PC-3 (cell line): ENCODE results near the gene SMIM1. TPM values are rescaled to one million over a fixed set of nuclear protein-coding genes. Genes with fewer than 3 reads are reported as not detected.
"Not testable (repeated sequence)": the region's sequence is repeated elsewhere in the genome, so short reads cannot be mapped to it uniquely, and the experiment has no call there.

Experiments used
- ATAC-seq: fragments of 200-7000 bp; cut with Tn5 transposase; 2 replicates; pipeline ENCODE4 v1.9.1; 2020; ENCODE audit warnings: mild to moderate bottlenecking, moderate library complexity
- BruUV-seq: library from RNA; stranded (reverse); fragments of 400-500 nt; replicated peaks from 2 replicates; lab custom pipeline; 2021; lab: Mats Ljungman, UMichigan
- CTCF ChIA-PET: fragments of 300-600 bp; sonication (Branson Sonifier 250); formaldehyde crosslinking; loops from one replicate; lab custom pipeline; 2022; ENCODE audit warnings: antibody characterized with exemption; lab: Charles Lee
- POLR2A ChIA-PET: fragments of 300-600 bp; sonication (Branson Sonifier 250); formaldehyde crosslinking; loops from one replicate; lab custom pipeline; 2022; ENCODE audit warnings: antibody characterized with exemption; ENCODE audit not compliant: unreplicated experiment; lab: Charles Lee
- DNase-seq: peaks from one replicate; pipeline ENCODE4 v3.0.0-alpha.2; 2015
- H2AFZ ChIP-seq: fragments of 300-600 bp; sonication (generic); 2 replicates; pipeline ENCODE4 v1.6.0; 2016; ENCODE audit warnings: antibody characterized with exemption, low read length
- H3F3A ChIP-seq: fragments of 300-600 bp; sonication (generic); one replicate; pipeline ENCODE4 v1.6.0; 2017; ENCODE audit warnings: antibody characterized with exemption, low read length, control low read depth, mild to moderate bottlenecking; ENCODE audit not compliant: unreplicated experiment
- H3K27ac ChIP-seq: fragments of 300-600 bp; sonication (generic); 2 replicates; pipeline ENCODE4 v1.5.1; 2016; ENCODE audit warnings: mild to moderate bottlenecking, low read length
- H3K27me3 ChIP-seq: fragments of 300-600 bp; sonication (generic); 2 replicates; pipeline ENCODE4 v1.6.1; 2016; ENCODE audit warnings: low read length, mixed read lengths
- H3K36me3 ChIP-seq: fragments of 300-600 bp; sonication (generic); 2 replicates; pipeline ENCODE4 v1.6.1; 2016; ENCODE audit warnings: low read depth, mixed run types, low read length, mixed read lengths
- H3K4me1 ChIP-seq: fragments of 300-600 bp; sonication (generic); 2 replicates; pipeline ENCODE4 v1.5.1; 2016; ENCODE audit warnings: low read length; ENCODE audit not compliant: insufficient read depth
- H3K4me2 ChIP-seq: fragments of 300-600 bp; sonication (generic); 2 replicates; pipeline ENCODE4 v1.6.0; 2016; ENCODE audit warnings: low read length
- H3K4me3 ChIP-seq: fragments of 300-600 bp; sonication (generic); 2 replicates; pipeline ENCODE4 v1.5.1; 2016; ENCODE audit warnings: mild to moderate bottlenecking, low read length, mixed read lengths
- H3K79me2 ChIP-seq: fragments of 300-600 bp; sonication (generic); 2 replicates; pipeline ENCODE4 v1.6.1; 2017; ENCODE audit warnings: low read length, mixed read lengths
- H3K9ac ChIP-seq: fragments of 300-600 bp; sonication (generic); 2 replicates; pipeline ENCODE4 v1.6.0; 2016; ENCODE audit warnings: mild to moderate bottlenecking, low read length
- H3K9me2 ChIP-seq: fragments of 300-600 bp; sonication (generic); replicated peaks from 2 replicates; pipeline ENCODE4 v1.6.1; 2016; ENCODE audit warnings: mixed run types, low read length, mixed read lengths
- H3K9me3 ChIP-seq: fragments of 300-600 bp; sonication (generic); 2 replicates; pipeline ENCODE4 v1.6.1; 2016; ENCODE audit warnings: low read length, mixed read lengths
- H4K20me1 ChIP-seq: fragments of 300-600 bp; sonication (generic); 2 replicates; pipeline ENCODE4 v1.6.1; 2016; ENCODE audit warnings: low read length, mixed read lengths
- EZH2 ChIP-seq: fragments of 300-600 bp; sonication (generic); IDR thresholded peaks from one replicate; pipeline ENCODE4 v1.6.1; 2017; ENCODE audit warnings: antibody characterized with exemption, mild to moderate bottlenecking, low read length; ENCODE audit not compliant: unreplicated experiment
- EZH2phosphoT487 ChIP-seq: fragments of 300-600 bp; sonication (generic); IDR thresholded peaks from 2 replicates; pipeline ENCODE4 v1.6.1; 2018; ENCODE audit warnings: mild to moderate bottlenecking, antibody characterized with exemption, low read length, borderline replicate concordance
- intact Hi-C: fragments of 100-400 bp; cut with micrococcal nuclease; formaldehyde crosslinking; loops from 2 replicates; pipeline ENCODE4 v1.9.0; 2023
- total RNA-seq: library from RNA; depleted of rRNA; stranded (reverse); fragments of >200 nt; gene quantifications from 2 replicates; pipeline ENCODE4 v1.2.3, GENCODE V29; 2014
- TF ChIP-seq, protein P1 (sequence below): fragments of 300-600 bp; sonication (generic); conservative IDR thresholded peaks from 2 replicates; pipeline ENCODE4 v1.5.1; 2017; ENCODE audit warnings: antibody characterized with exemption, low read depth, mild to moderate bottlenecking, low read length

SMIM1 gene
- total RNA-seq, 1 experiment from 2014 or later: 10.8 TPM

DNA sequence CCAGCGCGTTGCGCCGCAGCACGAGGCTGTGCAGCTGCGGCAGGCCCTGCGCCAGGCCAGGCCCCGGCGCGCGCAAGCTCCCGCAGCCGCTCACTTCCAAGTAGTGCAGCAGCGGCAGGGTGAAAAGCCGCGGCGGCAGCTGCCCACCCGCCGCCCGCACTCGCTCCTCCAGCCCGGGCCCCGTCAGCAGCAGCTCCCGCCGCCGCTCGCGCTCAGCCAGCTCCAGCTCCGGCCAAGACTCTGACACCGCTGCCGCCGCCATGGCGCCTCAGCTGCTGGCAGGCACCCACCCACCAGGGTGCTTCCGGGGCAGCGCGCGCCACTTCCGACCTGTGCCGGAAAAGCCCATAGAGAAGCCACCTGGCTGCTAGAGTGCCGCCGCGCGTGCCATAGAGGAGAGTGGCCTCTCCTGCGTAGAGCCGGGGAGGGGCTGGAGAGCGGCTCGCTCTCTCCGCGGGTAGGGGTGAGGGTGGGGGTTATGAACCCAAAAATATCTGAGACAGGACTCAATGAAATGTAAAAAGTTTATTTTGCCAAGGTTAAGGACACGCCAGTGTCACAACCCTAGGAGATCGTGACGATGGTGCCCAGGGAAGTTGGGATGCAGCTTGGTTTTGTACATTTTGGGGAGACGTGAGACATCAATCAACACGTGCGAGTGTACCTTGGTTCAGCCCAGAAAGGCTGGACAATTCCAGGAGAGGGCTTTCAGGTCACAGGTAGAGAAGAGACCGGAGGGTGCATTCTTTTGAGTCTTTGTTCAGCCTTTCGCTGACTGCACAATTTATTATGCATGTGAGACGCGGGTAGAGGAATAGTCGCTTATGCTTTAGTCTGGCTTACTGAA lies 23.9 kb downstream of the SMIM1 start, which contains the start of gene LRRC47:
LRRC47 (minus strand) TSS at position 284 of the 847 bp plus-strand sequence; CDS start at position 262, 22 bp downstream.
- Histone ChIP-seq H3K27me3 (no peaks in the 10 kb centered on the region), H3K9me3 (no peaks in the 10 kb centered on the region), H3K79me2 (peaks cover 48% of the 10 kb centered on the region), H3K4me3 (peak within 1 kb of the TSS; percentile 81), H3K4me2 (peak within 1 kb of the TSS; percentile 85), H3K27ac (no peak within 1 kb of the TSS), H3K9ac (peak within 1 kb of the TSS; percentile 94), H4K20me1 (peaks cover 11% of the 10 kb centered on the region), H3K4me1 (peaks cover 27% of the 10 kb centered on the region), H3F3A (no peaks in the 10 kb centered on the region), H3K9me2 (no peaks in the 10 kb centered on the region), H2AFZ (peak within 1 kb of the TSS; percentile 98), H3K36me3 (peaks cover 4% of the 10 kb centered on the region; the same call in 1 of the 2 replicates)
- intact Hi-C loops: loop anchor here (1.0 to 2.0 kb wide), 3 partner anchors 24 to 61 kb away; partner anchors contain the start of genes CEP104, DFFB and SMIM1
- ATAC-seq: peak; percentile 98
- POLR2A ChIA-PET: interaction anchor here (0.6 kb wide), 1 partner anchor 61 kb away, joined by 3 read pairs; the partner anchor contains the start of gene DFFB
- CTCF ChIA-PET: no interaction called here
- peak; percentile 97 for DNase-seq
- TSS peak; percentile 97 for BruUV-seq
- no peak for TF ChIP-seq EZH2phosphoT487
- TF ChIP-seq, protein P1, sequence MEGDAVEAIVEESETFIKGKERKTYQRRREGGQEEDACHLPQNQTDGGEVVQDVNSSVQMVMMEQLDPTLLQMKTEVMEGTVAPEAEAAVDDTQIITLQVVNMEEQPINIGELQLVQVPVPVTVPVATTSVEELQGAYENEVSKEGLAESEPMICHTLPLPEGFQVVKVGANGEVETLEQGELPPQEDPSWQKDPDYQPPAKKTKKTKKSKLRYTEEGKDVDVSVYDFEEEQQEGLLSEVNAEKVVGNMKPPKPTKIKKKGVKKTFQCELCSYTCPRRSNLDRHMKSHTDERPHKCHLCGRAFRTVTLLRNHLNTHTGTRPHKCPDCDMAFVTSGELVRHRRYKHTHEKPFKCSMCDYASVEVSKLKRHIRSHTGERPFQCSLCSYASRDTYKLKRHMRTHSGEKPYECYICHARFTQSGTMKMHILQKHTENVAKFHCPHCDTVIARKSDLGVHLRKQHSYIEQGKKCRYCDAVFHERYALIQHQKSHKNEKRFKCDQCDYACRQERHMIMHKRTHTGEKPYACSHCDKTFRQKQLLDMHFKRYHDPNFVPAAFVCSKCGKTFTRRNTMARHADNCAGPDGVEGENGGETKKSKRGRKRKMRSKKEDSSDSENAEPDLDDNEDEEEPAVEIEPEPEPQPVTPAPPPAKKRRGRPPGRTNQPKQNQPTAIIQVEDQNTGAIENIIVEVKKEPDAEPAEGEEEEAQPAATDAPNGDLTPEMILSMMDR: no peak
- TF ChIP-seq EZH2: no peak

DNA sequence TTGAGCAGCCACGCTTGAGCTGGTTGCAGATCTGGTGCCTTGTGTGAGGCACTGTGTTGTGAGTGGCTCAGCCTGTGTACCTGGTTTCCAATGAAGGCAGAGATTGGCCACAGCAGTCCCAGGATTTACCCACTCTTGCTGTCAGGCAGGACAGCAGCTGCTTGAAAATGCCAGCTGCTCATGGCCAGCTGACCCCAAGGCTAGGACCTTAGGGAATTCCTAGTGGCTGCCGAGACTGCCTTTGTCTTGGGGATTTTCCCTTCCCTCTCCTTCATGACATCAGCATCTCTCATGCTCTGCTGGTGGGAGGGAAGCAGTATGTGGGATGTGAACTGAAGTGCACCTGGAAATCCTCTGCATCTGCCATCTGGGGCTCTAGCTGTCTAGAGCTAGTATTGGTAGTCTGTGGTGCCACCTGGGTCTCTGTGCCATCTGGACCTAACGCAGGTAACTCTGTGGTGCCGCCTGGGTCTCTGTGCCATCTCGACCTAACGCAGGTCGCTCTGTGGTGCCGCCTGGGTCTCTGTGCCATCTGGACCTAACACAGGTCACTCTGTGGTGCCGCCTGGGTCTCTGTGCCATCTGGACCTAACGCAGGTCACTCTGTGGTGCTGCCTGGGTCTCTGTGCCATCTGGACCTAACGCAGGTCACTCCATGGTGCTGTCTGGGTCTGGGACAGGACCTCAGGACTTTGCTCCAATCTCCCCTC lies 27.6 kb downstream of the SMIM1 start:
- Histone ChIP-seq H3K27ac (no peak overlapping the region), H3K36me3 (no peaks in the 10 kb centered on the region), H3K4me1 (peaks cover 7% of the 10 kb centered on the region; the same call in 1 of the 2 replicates), H3F3A (no peaks in the 10 kb centered on the region), H4K20me1 (no peaks in the 10 kb centered on the region; the same call in 1 of the 2 replicates), H3K27me3 (peaks cover 4% of the 10 kb centered on the region; the same call in 1 of the 2 replicates), H3K9me2 (no peaks in the 10 kb centered on the region), H2AFZ (no peak overlapping the region), H3K9ac (no peak overlapping the region), H3K4me3 (no peak overlapping the region), H3K9me3 (no peaks in the 10 kb centered on the region), H3K79me2 (peaks cover 11% of the 10 kb centered on the region), H3K4me2 (no peak overlapping the region)
- intact Hi-C loops: no loop called here
- TF ChIP-seq EZH2phosphoT487 (no peak), EZH2 (no peak)
- TF ChIP-seq, protein P1: no peak
- no peak for DNase-seq
- ChIA-PET POLR2A (no interaction called here), CTCF (no interaction called here)
- ATAC-seq: no peak
- BruUV-seq: no TSS peak

DNA sequence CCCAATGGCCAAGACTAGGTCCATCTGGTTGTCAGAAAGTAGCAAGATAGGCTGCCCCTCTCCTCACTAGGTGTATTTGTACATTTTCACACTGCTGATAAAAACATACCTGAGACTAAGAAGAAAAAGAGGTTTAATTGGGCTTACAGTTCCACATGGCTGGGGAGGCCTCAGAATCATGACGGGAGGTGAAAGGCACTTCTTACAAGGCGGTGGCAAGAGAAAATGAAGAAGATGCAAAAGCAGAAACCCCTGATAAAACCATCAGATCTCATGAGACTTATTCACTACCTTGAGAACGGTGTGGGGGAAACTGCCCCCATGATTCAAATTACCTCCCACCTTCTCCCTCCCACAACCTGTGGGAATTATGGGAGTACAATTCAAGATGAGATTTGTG lies 28.2 kb downstream of the SMIM1 start:
- H2AFZ ChIP-seq, H3F3A ChIP-seq, H3K9ac ChIP-seq, H3K36me3 ChIP-seq, H3K4me1 ChIP-seq, DNase-seq, ATAC-seq, H3K4me3 ChIP-seq, POLR2A ChIA-PET, H4K20me1 ChIP-seq, H3K4me2 ChIP-seq, H3K79me2 ChIP-seq, H3K9me3 ChIP-seq, BruUV-seq, H3K27ac ChIP-seq, H3K9me2 ChIP-seq, CTCF ChIA-PET, H3K27me3 ChIP-seq: not testable (repeated sequence)
- intact Hi-C loops: loop anchor here (1.0 kb wide), 1 partner anchor 105 kb away; no protein-coding TSS in a partner anchor
